ENCODE results near the gene PRKG1.

DNA sequence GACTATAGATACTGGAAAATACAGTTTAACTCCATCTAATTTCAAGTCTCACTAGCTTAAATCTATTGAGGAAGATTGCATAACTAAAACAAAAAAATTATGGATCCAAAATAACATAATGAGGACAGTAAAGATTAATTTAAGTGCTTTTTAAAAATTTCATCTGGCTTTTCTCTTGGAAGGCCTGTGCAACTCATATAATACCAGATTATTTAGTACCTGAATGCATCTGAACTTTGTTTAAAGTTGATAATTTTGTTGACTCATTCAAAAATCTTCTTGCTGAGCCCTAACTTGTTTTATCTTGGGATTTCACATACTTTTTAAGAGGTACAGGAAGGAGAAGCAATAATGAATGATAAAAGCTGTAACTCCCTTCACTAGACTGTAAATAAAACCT lies 478.6 kb downstream of the PRKG1 start:
- TF ChIP-seq, protein P1, sequence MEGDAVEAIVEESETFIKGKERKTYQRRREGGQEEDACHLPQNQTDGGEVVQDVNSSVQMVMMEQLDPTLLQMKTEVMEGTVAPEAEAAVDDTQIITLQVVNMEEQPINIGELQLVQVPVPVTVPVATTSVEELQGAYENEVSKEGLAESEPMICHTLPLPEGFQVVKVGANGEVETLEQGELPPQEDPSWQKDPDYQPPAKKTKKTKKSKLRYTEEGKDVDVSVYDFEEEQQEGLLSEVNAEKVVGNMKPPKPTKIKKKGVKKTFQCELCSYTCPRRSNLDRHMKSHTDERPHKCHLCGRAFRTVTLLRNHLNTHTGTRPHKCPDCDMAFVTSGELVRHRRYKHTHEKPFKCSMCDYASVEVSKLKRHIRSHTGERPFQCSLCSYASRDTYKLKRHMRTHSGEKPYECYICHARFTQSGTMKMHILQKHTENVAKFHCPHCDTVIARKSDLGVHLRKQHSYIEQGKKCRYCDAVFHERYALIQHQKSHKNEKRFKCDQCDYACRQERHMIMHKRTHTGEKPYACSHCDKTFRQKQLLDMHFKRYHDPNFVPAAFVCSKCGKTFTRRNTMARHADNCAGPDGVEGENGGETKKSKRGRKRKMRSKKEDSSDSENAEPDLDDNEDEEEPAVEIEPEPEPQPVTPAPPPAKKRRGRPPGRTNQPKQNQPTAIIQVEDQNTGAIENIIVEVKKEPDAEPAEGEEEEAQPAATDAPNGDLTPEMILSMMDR (IDR thresholded peaks at IDR 0.05), result no peak
- TF ChIP-seq EZH2 (IDR thresholded peaks at IDR 0.05; ENCODE audit: borderline replicate concordance, insufficient read depth, low read depth, low read length, poor library complexity, severe bottlenecking), result no peak

All from B cell (primary cell).